Activated CD8-positive, alpha-beta T cell treated with anti-CD3 and anti-CD28 coated beads, Interleukin-2, amount 10 ng/mL, durations not matched to agents 7 days and 5 days (primary cell): ENCODE data around the gene PRPF6. TPM values are rescaled to one million over a fixed set of nuclear protein-coding genes. Genes with fewer than 3 reads are reported as not detected.

ENCODE experiments used
- ATAC-seq: fragments of 150-1000 bp; cut with Tn5 transposase; one replicate; pipeline ENCODE4 v1.10.0; 2021; ENCODE audit warnings: moderate library complexity
- CTCF ChIA-PET: fragments of 350-600 bp; sonication (Branson Sonifier 250); formaldehyde crosslinking; loops from one replicate; lab custom pipeline; 2021; ENCODE audit warnings: antibody characterized with exemption; lab: Charles Lee
- POLR2A ChIA-PET: fragments of 350-600 bp; sonication (Branson Sonifier 250); formaldehyde crosslinking; loops from one replicate; lab custom pipeline; 2021; ENCODE audit warnings: antibody characterized with exemption; lab: Charles Lee
- DNase-seq: peaks from one replicate; pipeline ENCODE4 v3.0.0-alpha.2; 2020
- H3K27ac Mint-ChIP-seq: one replicate; pipeline ENCODE4 v1.8.0; 2021; ENCODE audit warnings: mild to moderate bottlenecking, mixed read lengths
- H3K27me3 Mint-ChIP-seq: one replicate; pipeline ENCODE4 v1.8.0; 2021; ENCODE audit warnings: low read depth, mixed read lengths
- H3K36me3 Mint-ChIP-seq: one replicate; pipeline ENCODE4 v1.8.0; 2021; ENCODE audit warnings: low read depth, mixed read lengths
- H3K4me1 Mint-ChIP-seq: one replicate; pipeline ENCODE4 v1.8.0; 2021; ENCODE audit warnings: low read depth, mixed read lengths
- H3K4me3 Mint-ChIP-seq: one replicate; pipeline ENCODE4 v1.8.0; 2021; ENCODE audit warnings: mild to moderate bottlenecking, mixed read lengths
- H3K9me3 Mint-ChIP-seq: one replicate; pipeline ENCODE4 v1.8.0; 2022; ENCODE audit warnings: mixed read lengths; ENCODE audit not compliant: insufficient read depth
- total RNA-seq, 2 experiments: library from RNA; stranded (reverse); gene quantifications; one replicate each; pipeline ENCODE4 v1.2.3, GENCODE V29; 2021

Gene PRPF6
- total RNA-seq, 2 experiments from 2014 or later: 64.7 to 68.3 TPM

DNA sequence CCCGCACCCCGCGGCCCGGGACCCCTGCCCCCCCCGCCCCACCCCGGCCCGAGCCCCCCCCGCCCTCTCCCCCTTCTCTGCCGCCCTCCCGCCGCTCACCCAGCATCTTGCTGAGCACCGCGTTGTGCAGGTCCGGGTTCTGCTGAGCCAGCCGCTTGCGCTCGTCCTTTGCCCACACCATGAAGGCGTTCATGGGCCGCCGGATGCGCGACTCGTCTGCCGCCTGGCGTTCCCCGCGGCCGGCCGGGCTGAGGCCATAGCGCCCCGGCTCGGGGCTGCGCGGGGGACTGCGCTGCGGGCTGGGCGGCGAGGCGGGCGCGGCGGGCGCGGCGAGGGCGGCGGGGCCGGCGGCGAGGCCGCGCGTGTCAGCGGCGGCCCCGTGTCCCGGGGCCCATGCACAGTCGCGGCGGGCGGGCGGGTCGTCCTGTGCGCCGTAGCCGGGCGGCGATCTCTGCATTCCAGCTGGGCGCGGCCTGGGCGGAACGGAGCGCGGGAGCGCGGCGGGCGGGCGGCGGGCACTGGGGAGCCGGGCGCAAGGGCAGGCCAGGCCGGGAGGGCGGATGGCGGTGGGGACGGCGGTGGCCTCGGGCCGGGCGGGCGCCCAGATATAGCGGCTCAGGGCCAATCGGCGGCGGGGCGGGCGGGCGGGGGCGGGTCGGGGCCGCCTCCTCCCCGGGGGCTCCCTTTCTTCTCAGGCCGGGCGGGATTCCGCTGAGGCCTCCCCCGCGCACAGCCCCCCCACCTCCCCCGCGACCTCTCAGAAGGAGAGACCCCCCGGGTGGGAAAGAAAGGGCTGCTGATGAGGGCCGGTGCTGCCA is 68.3 kb downstream of the PRPF6 start, which contains the start of gene SOX18:
TSS of gene SOX18 (minus strand) at position 580 of the 818 bp plus-strand sequence. CDS start at position 457, 123 bp downstream.
- no peaks in the 10 kb centered on the region for H3K36me3 Mint-ChIP-seq
- H3K27me3 Mint-ChIP-seq: peaks cover 44% of the 10 kb centered on the region
- CTCF ChIA-PET: interaction anchor here (7.5 kb wide), 1 partner anchor 10 kb away, joined by 51 read pairs; no protein-coding TSS in a partner anchor
- ATAC-seq (peak; percentile 62), DNase-seq (peak; percentile 59)
- POLR2A ChIA-PET: no interaction called here
- H3K9me3 Mint-ChIP-seq: no peaks in the 10 kb centered on the region
- H3K4me3 Mint-ChIP-seq: peak within 1 kb of the TSS; percentile 28
- peaks cover 32% of the 10 kb centered on the region for H3K4me1 Mint-ChIP-seq
- no peak within 1 kb of the TSS for H3K27ac Mint-ChIP-seq

DNA sequence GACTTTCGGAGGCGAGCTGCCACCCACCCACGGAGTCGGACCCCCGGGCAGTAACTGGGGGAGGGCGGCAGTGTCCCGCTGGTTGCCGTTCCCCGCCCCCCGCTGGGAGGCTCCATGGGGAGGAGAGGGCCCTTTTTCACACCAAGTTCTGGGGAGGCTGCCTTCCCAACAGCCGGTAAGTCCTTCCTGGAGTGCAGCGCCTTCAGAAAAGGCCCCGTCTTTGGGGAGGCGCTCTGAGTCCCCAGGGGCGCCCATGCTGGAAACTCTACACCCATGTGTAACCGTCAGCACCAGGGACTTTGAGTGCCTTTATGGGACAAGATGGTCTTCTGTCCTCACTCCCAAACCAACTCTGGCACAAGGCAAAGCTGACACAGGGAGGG is 68.9 kb downstream of the PRPF6 start:
- POLR2A ChIA-PET: no interaction called here
- H3K27me3 Mint-ChIP-seq: peaks cover 44% of the 10 kb centered on the region
- no peak for DNase-seq
- H3K27ac Mint-ChIP-seq: no peak overlapping the region
- CTCF ChIA-PET: interaction anchor here (7.5 kb wide), 1 partner anchor 11 kb away, joined by 51 read pairs; no protein-coding TSS in a partner anchor
- no peaks in the 10 kb centered on the region for H3K36me3 Mint-ChIP-seq
- no peak for ATAC-seq
- H3K4me3 Mint-ChIP-seq: peak overlapping the region; percentile 18
- no peaks in the 10 kb centered on the region for H3K9me3 Mint-ChIP-seq
- peaks cover 36% of the 10 kb centered on the region for H3K4me1 Mint-ChIP-seq

DNA sequence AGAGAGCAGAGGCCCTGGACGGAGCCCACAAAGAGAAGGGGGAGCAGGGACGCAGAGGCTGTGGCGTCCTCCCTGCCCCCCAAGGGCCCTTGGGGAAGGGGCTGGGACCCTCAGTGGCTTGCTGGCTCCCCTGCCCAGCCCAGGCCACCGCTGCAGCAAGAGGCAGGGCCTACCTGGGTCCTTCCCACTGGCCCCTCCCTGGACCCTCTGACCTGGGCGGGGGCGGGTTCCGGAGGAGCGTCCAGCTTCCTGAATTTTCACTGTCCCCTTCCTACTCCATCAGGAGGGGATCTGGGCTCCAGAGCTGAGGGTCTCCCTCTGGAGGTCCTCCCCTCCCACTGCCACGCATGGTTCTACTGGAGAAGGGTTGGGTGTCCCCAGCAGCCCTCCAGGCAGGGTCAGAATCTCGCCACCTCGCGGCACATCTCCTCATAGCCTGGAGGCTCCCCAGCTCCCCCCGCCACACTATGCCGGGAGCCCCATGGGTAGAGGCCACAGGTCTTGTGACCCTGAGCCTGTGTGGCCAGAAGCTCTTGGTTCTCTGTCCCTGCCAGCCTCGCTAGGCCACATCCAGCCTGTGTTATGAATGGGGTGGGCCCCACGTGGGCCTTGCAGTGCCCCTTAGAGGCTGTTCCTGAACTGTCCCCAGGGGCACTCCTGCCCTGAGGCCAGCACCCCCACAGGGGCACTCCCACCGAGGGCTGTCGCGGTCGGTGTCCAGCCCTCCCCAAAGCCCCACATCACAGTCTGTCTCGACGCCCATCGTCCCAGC is 69.5 kb downstream of the PRPF6 start:
- Mint-ChIP-seq H3K4me3 (no peak overlapping the region), H3K27ac (no peak overlapping the region), H3K9me3 (no peaks in the 10 kb centered on the region), H3K36me3 (no peaks in the 10 kb centered on the region), H3K4me1 (peaks cover 38% of the 10 kb centered on the region), H3K27me3 (peaks cover 44% of the 10 kb centered on the region)
- DNase-seq (no peak), ATAC-seq (no peak)
- POLR2A ChIA-PET: interaction anchor here (0.6 kb wide), 1 partner anchor 836 kb away, joined by 3 read pairs; no protein-coding TSS in a partner anchor
- CTCF ChIA-PET: interaction anchor here (7.5 kb wide), 1 partner anchor 11 kb away, joined by 51 read pairs; no protein-coding TSS in a partner anchor

DNA sequence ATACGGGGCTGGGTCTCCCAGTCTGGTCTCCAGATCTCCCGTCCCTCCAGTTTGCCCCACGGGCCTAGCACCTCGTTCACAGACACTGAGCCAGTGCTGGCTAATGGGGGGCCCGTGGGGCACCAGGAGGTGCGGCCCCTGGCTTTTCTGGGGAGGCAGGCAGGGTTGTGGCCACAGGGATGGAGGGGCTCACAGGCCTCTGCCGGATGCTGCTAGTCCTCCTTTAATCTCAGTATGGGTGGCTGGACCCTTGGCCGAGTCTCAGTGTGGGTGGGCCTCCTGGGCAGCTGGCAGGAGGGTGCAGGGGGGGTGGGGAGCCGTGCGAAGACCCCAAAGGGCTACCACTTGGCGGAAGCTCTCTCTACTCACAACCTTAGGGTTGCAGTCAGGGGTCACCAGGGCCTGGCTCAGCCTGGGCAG is 70.1 kb downstream of the PRPF6 start:
- Mint-ChIP-seq H3K4me1 (peaks cover 33% of the 10 kb centered on the region), H3K4me3 (no peak overlapping the region), H3K36me3 (no peaks in the 10 kb centered on the region), H3K9me3 (no peaks in the 10 kb centered on the region), H3K27ac (no peak overlapping the region), H3K27me3 (peaks cover 40% of the 10 kb centered on the region)
- ATAC-seq (no peak), DNase-seq (no peak)
- CTCF ChIA-PET: interaction anchor here (7.5 kb wide), 1 partner anchor 12 kb away, joined by 51 read pairs; no protein-coding TSS in a partner anchor
- POLR2A ChIA-PET: interaction anchor here (0.6 kb wide), 1 partner anchor 836 kb away, joined by 3 read pairs; no protein-coding TSS in a partner anchor

DNA sequence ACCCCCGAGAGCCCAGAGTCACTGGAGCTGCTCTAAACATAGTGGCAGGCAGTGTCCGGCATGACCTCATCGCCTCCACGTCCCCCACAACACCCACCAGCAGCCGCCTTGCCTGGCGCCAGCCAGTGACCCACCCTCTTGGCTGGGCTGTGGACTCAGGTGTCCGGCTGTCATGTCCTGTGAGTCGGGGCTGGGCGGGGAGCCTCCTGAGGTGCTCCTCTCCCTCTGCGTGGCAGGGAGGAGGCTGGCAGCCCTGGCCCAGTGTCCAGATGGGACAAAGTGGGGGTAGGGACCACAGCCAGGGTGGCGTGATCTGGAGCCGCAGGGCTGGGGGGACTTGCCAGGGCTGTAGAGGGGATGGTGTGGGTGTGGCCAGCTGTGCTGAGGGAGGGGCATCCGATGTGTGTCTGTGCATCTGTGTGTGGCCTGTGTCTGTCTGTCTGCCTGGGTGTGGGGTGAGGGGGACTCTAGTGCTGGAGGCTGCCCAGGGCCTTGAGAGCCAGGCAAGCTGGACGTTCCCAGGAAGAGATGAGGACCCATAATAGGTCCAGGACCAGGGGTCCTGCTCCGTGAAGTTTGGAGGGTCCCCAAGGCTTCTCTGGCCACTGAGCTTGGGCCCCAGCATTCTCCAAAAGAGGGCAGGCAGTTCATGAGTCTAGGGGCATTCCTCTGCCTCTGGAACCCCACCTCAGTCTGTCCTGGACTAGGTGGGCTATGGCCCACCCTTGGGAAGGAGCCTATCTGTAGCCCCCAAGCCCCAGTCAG is 70.8 kb downstream of the PRPF6 start:
- Mint-ChIP-seq H3K27ac (no peak overlapping the region), H3K36me3 (no peaks in the 10 kb centered on the region)
- no peak for ATAC-seq

DNA sequence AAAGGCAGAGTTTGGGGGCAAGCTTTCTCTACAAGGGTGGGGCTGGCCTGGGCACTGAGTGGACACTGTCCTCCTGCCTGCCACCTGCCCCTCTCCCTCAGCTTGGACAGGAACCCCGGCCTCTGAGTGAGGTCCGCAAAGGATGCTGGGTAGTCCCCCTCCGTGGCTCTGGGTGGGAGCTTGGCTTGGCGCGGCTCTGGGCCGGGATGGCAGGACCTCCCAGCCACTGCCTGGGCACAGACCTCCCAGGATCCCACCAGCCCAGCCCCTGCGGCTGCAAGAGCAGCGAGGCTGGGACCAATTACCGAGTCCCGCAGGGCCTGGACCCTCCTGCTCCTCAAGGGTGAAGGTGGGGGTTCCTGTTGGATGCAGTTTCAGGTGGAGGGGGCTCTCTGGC is 71.4 kb downstream of the PRPF6 start:
- Mint-ChIP-seq H3K27me3 (peaks cover 28% of the 10 kb centered on the region), H3K9me3 (no peaks in the 10 kb centered on the region), H3K4me1 (peaks cover 33% of the 10 kb centered on the region), H3K36me3 (no peaks in the 10 kb centered on the region), H3K4me3 (no peak overlapping the region), H3K27ac (no peak overlapping the region)
- ATAC-seq (no peak), DNase-seq (no peak)
- CTCF ChIA-PET: interaction anchor here (1.1 to 7.5 kb wide), 2 partner anchors 13 to 72 kb away, joined by 5 to 51 read pairs; partner anchors contain the start of gene PRPF6
- POLR2A ChIA-PET: interaction anchor here (0.7 to 0.8 kb wide), 2 partner anchors 10 to 16 kb away, joined by 3 read pairs; no protein-coding TSS in a partner anchor

More for the DNA sequence above, 70.8 kb downstream of the PRPF6 start:
- peaks cover 34% of the 10 kb centered on the region for H3K27me3 Mint-ChIP-seq
- H3K4me3 Mint-ChIP-seq: no peak overlapping the region
- ChIA-PET POLR2A (interaction anchor here (0.7 kb wide), 1 partner anchor 17 kb away, joined by 3 read pairs; no protein-coding TSS in a partner anchor), CTCF (interaction anchor here (1.1 to 7.5 kb wide), 2 partner anchors 13 to 71 kb away, joined by 5 to 51 read pairs; partner anchors contain the start of gene PRPF6)
- no peak for DNase-seq
- no peaks in the 10 kb centered on the region for H3K9me3 Mint-ChIP-seq
- peaks cover 30% of the 10 kb centered on the region for H3K4me1 Mint-ChIP-seq

DNA sequence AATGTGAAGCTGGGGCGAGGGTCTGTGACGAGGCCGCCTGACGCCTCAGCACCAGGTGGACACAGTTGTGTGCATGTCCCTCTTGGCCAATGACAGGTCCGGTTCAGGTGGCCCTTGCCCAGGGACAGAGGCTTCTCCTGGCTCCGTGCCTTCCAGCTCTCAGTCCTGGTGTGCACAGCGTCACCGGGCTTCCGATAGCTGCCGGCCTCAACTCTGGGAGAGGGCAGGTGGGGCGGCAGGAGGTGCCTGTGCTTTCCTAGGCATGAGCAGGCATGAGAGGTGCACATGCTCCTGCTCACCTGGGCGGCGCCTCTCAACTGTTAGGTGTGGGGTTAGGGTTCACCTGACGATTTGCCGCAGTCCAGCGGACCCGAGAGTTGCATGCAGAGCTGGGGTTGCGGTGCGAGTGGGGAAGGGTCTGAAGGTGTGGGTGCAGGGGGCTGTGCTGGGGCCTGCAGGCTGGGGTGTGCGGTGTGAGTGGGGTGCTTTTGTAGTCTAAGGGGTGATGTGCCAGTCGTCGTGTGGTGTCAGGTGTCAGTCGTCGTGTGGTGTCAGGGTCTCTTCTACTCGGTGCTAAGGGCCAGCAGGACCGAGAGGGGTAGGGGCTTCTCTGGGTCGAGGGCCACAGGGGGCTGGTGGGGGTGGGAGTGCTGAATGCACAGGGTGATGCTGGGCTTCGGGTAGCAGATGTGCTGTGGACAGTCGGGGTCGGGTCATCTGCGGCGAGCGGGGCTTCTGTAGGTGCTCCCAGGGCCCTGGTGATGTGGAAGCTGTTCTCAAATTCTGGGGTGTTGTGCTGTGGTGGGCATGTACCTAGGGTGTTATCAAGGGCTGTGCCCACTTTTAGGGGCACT is 72.3 kb downstream of the PRPF6 start:
- Mint-ChIP-seq H3K9me3 (no peaks in the 10 kb centered on the region), H3K27ac (peak overlapping the region; percentile 43), H3K27me3 (peaks cover 22% of the 10 kb centered on the region), H3K36me3 (no peaks in the 10 kb centered on the region), H3K4me3 (no peak overlapping the region), H3K4me1 (peaks cover 37% of the 10 kb centered on the region)
- DNase-seq (no peak), ATAC-seq (no peak)
- POLR2A ChIA-PET: interaction anchor here (0.8 kb wide), 1 partner anchor 9 kb away, joined by 3 read pairs; no protein-coding TSS in a partner anchor
- CTCF ChIA-PET: interaction anchor here (0.9 to 7.5 kb wide), 3 partner anchors 10 to 68 kb away, joined by 3 to 51 read pairs (median 3); partner anchors contain the start of gene TCEA2

DNA sequence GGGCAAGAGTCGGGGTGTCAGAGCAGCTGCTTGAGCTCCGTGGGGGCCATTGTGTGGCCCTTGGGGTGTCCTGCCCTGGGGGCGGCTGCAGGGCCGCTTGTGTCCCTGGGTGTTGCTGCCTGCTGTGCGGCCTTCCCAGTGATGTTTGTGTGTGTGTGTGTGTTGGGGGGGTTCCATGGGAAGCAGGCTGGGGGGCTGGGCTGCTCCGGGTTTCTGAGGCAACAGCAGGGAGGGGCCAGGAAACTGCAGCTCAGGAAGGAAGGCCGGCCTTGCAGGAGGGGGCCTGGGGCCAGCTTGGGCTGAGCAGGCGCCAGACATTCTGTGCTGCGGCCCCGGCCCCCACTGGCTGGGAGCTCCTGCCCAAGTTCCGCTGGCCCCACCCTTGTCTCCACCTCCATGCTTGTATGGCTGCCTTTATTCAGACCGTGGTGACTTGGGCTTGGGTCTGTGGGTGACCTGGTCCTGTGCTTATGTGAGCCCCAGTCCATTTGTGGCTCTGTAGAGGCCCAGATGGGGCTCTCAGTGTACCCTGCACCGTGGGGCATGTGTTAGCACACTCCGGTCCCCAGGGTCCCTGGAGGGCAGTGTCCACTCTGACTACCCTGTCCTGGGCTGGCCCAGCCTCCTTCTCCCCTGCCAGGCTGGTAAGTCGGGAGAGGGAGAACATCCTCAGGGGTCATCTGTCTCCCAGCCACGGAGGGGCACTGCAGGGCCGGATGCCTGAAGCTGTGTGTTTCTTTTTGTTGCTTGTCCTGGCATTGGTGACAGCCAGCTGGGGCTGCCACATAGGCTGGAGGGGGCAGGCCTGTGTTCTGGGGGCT is 73.1 kb downstream of the PRPF6 start:
- Mint-ChIP-seq H3K9me3 (no peaks in the 10 kb centered on the region), H3K27ac (peak overlapping the region; percentile 43), H3K27me3 (peaks cover 20% of the 10 kb centered on the region), H3K36me3 (no peaks in the 10 kb centered on the region), H3K4me3 (no peak overlapping the region), H3K4me1 (peaks cover 38% of the 10 kb centered on the region)
- DNase-seq (no peak), ATAC-seq (no peak)
- CTCF ChIA-PET: interaction anchor here (0.6 to 7.5 kb wide), 9 partner anchors 9 to 74 kb away, joined by 3 to 51 read pairs (median 3); partner anchors contain the start of genes OPRL1, PRPF6, SAMD10 and TCEA2
- POLR2A ChIA-PET: interaction anchor here (0.8 to 1.2 kb wide), 2 partner anchors 12 to 15 kb away, joined by 3 to 4 read pairs; no protein-coding TSS in a partner anchor

DNA sequence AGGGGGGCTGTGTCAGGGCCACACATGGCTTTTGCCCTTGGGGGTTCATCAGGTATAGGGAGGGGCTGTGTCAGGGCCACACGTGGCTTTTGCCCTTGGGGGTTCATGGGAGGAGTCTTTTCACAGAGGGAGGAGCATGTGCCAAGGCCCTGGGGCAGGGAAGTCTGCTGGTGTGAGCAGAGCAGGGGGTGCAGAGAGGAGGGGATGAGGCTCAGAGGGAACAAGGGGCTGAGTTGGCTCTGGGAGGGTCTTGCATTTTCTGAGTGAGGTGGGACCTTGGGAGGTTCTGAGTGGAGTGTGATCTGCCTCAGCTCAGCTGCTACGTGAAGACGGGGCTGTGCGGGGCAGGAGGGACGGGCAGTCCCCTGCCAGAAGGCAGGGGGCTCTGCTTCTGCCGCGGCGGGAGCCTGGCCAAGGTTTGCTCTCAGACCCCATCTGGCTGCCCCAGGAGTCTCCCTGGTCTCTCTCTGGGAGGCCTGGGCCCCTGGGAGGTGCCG is 74.5 kb downstream of the PRPF6 start:
- Mint-ChIP-seq H3K27ac (peak overlapping the region; percentile 30), H3K4me1 (peaks cover 39% of the 10 kb centered on the region), H3K9me3 (no peaks in the 10 kb centered on the region), H3K36me3 (no peaks in the 10 kb centered on the region), H3K4me3 (no peak overlapping the region), H3K27me3 (peaks cover 14% of the 10 kb centered on the region)
- CTCF ChIA-PET: interaction anchor here (1.2 to 7.5 kb wide), 4 partner anchors 16 to 64 kb away, joined by 3 to 51 read pairs (median 14); partner anchors contain the start of gene OPRL1
- POLR2A ChIA-PET: interaction anchor here (1.5 kb wide), 1 partner anchor 19 kb away, joined by 3 read pairs; no protein-coding TSS in a partner anchor
- ATAC-seq (no peak), DNase-seq (no peak)
